ENCODE results near the gene OCLN.

GRCh38 chr5:69494452-69494851, 1.9 kb downstream of the OCLN start:
- TF ChIP-seq, protein P1, sequence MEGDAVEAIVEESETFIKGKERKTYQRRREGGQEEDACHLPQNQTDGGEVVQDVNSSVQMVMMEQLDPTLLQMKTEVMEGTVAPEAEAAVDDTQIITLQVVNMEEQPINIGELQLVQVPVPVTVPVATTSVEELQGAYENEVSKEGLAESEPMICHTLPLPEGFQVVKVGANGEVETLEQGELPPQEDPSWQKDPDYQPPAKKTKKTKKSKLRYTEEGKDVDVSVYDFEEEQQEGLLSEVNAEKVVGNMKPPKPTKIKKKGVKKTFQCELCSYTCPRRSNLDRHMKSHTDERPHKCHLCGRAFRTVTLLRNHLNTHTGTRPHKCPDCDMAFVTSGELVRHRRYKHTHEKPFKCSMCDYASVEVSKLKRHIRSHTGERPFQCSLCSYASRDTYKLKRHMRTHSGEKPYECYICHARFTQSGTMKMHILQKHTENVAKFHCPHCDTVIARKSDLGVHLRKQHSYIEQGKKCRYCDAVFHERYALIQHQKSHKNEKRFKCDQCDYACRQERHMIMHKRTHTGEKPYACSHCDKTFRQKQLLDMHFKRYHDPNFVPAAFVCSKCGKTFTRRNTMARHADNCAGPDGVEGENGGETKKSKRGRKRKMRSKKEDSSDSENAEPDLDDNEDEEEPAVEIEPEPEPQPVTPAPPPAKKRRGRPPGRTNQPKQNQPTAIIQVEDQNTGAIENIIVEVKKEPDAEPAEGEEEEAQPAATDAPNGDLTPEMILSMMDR (IDR thresholded peaks at IDR 0.05) = no peak
- TF ChIP-seq POLR2AphosphoS5 (IDR thresholded peaks at IDR 0.05) = no peak
